CD4-positive, alpha-beta T cell treated with Interferon alpha-2 for 1 hour (primary cell): ENCODE measurements around the gene POU2F3.

Source experiments
- DNase-seq, 2 donors: peaks; one replicate each; pipeline ENCODE4 v3.0.0-alpha.2; 2020 to 2022

POU2F3 gene

DNA sequence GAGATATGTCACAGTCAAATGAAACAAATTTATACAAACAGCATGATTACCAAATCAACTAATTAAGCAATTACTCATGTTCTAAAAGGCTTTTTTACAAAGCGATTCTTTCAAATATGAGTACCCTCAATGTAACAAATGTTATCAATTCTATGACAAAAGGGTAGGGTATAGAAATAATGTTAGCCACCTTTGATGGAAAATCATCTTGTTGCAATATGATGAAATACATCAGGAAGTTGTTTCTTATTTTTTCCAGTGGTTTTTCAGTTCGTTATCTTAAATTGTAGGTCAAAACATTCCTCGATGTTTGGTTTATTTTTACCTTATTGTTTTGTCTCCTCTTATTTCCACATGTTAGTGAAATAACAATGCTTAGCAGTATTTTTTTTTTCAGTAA, 102.7 kb downstream of the POU2F3 start:
- DNase-seq = no peak

DNA sequence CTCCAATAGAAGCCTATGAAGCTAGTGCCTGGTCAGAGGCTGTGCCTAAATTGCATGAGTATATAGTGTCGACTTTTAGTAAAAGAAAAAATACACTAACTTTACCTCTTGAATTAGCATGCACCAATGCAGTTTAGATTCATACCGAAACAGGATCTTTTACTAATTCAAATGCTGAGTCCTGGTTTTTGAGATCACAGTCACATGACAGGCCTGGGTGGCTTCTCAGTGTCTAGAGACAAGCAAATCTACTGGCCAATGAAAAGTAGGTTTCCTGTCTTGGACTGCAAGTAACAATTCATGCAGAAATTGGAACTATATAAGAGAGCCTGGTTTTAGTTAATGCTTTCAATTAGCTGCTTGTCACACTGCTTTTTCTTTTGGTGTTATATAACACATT, 103.5 kb downstream of the POU2F3 start:
- no peak for DNase-seq

DNA sequence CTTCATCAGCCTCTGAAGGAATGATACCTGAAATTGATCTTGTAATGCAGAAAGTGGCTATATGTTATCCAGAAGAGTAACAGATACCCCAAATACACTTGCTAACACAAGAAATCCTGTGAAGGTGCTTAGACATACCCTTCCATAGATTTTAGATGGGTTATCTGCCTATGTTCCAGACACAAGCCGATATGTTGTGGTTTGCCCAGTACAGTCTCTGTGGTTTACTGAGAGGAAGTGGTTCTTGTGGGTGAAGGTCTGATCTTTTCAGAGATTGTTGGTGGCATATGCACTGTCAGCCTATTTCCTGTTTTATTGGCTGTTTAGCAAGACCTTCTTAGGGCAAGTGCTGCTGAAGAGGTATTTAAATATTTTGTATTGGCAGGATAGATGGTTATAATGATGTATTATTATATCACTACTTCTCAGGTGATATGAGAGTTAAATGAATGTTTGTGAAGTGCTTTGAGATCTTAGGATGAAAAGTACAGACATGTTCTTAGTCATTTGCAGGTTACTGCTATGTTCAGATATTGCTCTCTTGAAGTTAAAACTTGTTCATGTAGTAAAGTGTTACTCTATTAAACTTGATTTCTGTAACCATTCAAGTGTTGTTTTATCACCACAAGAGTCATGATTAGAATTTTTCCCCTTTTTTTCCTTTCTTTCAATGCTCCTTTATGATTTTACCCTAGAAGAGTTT, 104.5 kb downstream of the POU2F3 start:
- DNase-seq = peak; percentile 62 to 81

GRCh38 chr11:120346233-120346632, 106.3 kb downstream of the POU2F3 start:
- no peak for DNase-seq

DNA sequence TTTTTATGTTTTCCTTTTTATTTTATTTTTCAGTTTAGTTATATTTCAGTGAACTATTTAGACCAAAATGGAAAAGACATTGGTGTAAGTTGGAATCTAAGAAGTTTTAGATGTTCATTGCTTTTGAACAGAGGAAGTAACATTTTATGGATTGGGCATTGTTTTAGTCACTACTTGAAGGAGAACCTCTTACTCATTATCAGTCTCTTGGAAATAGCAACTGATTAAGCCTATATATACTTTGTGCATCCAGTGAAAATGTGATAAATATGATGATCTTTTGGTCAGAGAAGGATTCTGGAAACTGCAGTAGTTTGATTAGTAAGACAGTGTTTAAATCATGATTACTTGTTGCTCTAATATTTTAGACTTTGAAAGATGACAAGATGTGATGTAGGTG, 110.7 kb downstream of the POU2F3 start:
- DNase-seq = no peak

- DNase-seq = no peak
These were observed 112.5 kb downstream of the POU2F3 start for GRCh38 chr11:120352405-120352804.

- DNase-seq = no peak
These were observed 114.1 kb downstream of the POU2F3 start for GRCh38 chr11:120354068-120354467.

DNA sequence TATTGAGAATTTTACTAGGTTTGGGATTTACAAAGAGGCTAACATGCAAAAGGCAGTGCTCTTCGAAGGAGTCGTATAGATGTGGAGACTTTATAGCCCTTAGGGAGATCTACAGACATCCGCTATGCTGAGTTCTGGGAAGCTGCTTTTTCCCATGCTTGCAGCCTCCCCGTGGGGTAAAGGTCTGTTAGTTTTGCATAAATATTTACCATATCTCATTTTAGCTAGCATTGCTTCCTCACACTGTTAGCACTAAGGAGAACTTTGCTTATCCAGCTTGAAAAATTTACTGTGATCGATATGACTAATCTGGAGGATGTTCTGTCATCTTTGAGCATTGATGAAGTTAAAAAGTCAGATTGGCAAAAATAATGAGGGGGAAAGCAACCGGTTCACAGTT, 114.8 kb downstream of the POU2F3 start:
- no peak for DNase-seq

DNA sequence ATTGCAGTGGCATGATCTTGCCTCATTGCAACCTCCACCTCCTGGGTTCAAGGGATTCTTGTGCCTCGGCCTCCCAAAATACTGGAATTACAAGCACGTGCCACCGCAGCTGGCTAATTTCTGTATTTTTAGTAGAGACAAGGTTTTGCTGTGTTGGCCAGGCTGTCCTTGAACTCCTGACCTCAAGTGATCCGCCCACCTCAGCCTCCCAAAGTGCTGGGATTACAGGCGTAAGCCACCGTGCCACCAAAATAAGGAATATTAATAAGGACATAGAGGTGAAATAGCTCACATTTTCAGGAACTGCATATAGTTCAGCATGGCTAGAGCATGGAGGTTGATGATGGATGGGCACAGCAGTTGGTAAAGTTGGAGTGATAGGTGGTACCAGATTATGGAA, 117.7 kb downstream of the POU2F3 start:
- no peak for DNase-seq

- no peak for DNase-seq
These were observed 118.8 kb downstream of the POU2F3 start for GRCh38 chr11:120358729-120359128.

DNA sequence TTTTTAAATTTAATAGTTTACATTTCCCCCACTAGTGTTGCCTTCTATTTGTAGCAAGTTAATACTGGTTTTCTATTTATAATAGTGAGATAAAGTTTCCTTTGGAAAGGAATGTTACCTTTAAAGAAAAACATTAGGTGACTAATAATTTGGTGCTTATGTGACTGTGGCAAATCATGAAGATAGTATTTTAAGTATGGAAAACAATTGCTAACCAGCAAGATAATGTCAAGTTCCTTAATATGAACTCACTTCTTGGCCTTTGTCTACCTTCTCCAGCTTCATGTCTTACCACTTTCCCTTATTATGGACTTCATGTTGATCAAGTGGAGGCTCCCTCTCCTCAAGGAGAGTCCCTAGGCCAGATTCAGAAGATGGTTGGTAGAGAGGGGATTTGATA, 123.5 kb downstream of the POU2F3 start:
- no peak for DNase-seq

DNA sequence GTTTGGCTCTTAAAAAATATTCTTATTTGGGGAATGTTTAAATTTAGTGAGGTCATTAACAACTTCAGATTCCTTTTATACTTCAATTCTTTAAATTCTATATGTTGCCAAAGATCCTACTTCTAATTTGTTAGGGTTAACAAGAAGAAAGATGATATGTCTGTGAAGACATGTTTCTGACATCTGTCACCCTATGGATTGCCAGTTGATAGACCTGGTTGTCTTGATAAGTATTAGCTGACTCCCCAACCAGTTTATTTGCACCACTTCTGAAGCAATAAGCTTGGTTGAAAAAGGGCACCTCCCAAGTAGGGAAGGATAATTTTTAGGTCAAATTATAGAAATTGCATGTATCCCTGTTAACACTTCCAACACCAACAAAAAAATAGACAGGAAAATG, 125.6 kb downstream of the POU2F3 start:
- no peak for DNase-seq
